NCI-H1694 treated with DMSO at 0.1 percent for 48 hours (cell line): Measurements from ENCODE around the gene AAK1.
"Not testable (repeated sequence)": the region's sequence is repeated elsewhere in the genome, so short reads cannot be mapped to it uniquely, and the experiment has no call there.

Experiments used
- DNase-seq: peaks from one replicate; lab custom pipeline; 2025; lab: John Stamatoyannopoulos, UW

AAK1 gene

GRCh38 chr2:69449906-69450305 lies 193.6 kb downstream of the AAK1 start:
- no peak for DNase-seq

GRCh38 chr2:69443673-69444072 lies 199.9 kb downstream of the AAK1 start:
- DNase-seq: not testable (repeated sequence)

GRCh38 chr2:69439499-69439898 lies 204.0 kb downstream of the AAK1 start:
- DNase-seq: not testable (repeated sequence)

- DNase-seq: no peak
Observed at GRCh38 chr2:69438580-69438979, 205.0 kb downstream of the AAK1 start.

- DNase-seq: no peak
Observed at GRCh38 chr2:69437751-69438154, 205.8 kb downstream of the AAK1 start.

GRCh38 chr2:69436938-69437750 lies 206.4 kb downstream of the AAK1 start, which contains the start of gene NFU1:
Gene NFU1 (minus strand): TSS chr2:69437435. CDS start chr2:69437422, 13 bp downstream.
- peak; percentile 88 for DNase-seq

- DNase-seq: peak; percentile 56
Observed at GRCh38 chr2:69436596-69436937, 207.0 kb downstream of the AAK1 start.

- DNase-seq: no peak
Observed at GRCh38 chr2:69434753-69435152, 208.8 kb downstream of the AAK1 start.

GRCh38 chr2:69429491-69430183 lies 213.9 kb downstream of the AAK1 start:
- no peak for DNase-seq

GRCh38 chr2:69428981-69429380 lies 214.6 kb downstream of the AAK1 start:
- no peak for DNase-seq

GRCh38 chr2:69424419-69424818 lies 219.1 kb downstream of the AAK1 start:
- DNase-seq: no peak

- DNase-seq: no peak
Observed at GRCh38 chr2:69422198-69422597, 221.3 kb downstream of the AAK1 start.

- DNase-seq: not testable (repeated sequence)
Observed at GRCh38 chr2:69419111-69419510, 224.4 kb downstream of the AAK1 start.

GRCh38 chr2:69416147-69416546 lies 227.4 kb downstream of the AAK1 start:
- DNase-seq: no peak
